Measurements from ENCODE around the gene VASN. TPM values are rescaled to one million over a fixed set of nuclear protein-coding genes. Genes with fewer than 3 reads are reported as not detected.

Gene VASN
- total RNA-seq, 2 experiments from 2014 or later: not detected

DNA sequence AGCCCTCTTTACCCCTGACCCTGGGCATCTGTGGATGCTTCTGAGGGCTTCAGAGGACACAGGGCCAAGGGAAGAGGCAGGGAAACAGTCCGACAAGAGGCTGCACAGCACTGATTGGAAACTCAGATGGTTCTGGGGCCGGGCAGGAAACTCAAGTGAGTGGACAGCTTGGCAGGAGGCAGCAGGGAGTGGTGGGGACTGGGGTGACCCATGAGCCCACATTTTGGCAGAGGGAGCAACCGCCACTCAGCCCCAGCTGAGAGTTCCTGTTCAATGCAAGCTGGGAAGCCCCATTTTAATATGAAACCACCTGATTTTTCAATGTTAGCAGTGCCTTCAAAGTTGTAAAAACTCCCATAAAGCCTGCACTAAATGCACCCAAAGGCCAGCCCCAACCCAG is 1.5 kb upstream of the VASN start:
- H2AFZ ChIP-seq (ENCODE audit: low read length): no peak overlapping the region
- no peaks in the 10 kb centered on the region for H3K9me3 ChIP-seq (ENCODE audit: low read length)
- POLR2A ChIA-PET: interaction anchor here (0.5 to 1.3 kb wide), 2 partner anchors 17 to 25 kb away, joined by 3 read pairs; no protein-coding TSS in a partner anchor
- peaks cover 16% of the 10 kb centered on the region; the same call in 1 of the 2 replicates for H3K36me3 ChIP-seq (ENCODE audit: insufficient read depth, low read length)
- no peak overlapping the region for H3K27ac ChIP-seq (ENCODE audit: low read depth, low read length, poor library complexity, severe bottlenecking)
- BruUV-seq (replicated peaks): no TSS peak
- H3K4me2 ChIP-seq (ENCODE audit: low read length): no peak overlapping the region
- H3K4me1 ChIP-seq (ENCODE audit: insufficient read depth, low read length, poor library complexity, severe bottlenecking): peaks cover 22% of the 10 kb centered on the region
- CTCF ChIA-PET (ENCODE audit: unreplicated experiment): no interaction called here
- H3K9me2 ChIP-seq (ENCODE audit: insufficient read depth, low read length): no peaks in the 10 kb centered on the region
- intact Hi-C loops (cut with micrococcal nuclease; ENCODE audit: unreplicated experiment): no loop called here
- no peak overlapping the region for H3K4me3 ChIP-seq (ENCODE audit: low read depth, low read length, poor library complexity, severe bottlenecking)
- DNase-seq (ENCODE audit: low spot score): no peak
- peaks cover 6% of the 10 kb centered on the region; the same call in 1 of the 2 replicates for H4K20me1 ChIP-seq (ENCODE audit: insufficient read depth, low read length)
- TF ChIP-seq, protein P1, sequence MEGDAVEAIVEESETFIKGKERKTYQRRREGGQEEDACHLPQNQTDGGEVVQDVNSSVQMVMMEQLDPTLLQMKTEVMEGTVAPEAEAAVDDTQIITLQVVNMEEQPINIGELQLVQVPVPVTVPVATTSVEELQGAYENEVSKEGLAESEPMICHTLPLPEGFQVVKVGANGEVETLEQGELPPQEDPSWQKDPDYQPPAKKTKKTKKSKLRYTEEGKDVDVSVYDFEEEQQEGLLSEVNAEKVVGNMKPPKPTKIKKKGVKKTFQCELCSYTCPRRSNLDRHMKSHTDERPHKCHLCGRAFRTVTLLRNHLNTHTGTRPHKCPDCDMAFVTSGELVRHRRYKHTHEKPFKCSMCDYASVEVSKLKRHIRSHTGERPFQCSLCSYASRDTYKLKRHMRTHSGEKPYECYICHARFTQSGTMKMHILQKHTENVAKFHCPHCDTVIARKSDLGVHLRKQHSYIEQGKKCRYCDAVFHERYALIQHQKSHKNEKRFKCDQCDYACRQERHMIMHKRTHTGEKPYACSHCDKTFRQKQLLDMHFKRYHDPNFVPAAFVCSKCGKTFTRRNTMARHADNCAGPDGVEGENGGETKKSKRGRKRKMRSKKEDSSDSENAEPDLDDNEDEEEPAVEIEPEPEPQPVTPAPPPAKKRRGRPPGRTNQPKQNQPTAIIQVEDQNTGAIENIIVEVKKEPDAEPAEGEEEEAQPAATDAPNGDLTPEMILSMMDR (conservative IDR thresholded peaks at IDR 0.05; ENCODE audit: low read length): no peak
- no peak for TF ChIP-seq EZH2phosphoT487 (IDR thresholded peaks at IDR 0.05; ENCODE audit: borderline replicate concordance, low read depth, low read length)
- H3K79me2 ChIP-seq (ENCODE audit: insufficient read depth, low read depth, low read length): no peaks in the 10 kb centered on the region

DNA sequence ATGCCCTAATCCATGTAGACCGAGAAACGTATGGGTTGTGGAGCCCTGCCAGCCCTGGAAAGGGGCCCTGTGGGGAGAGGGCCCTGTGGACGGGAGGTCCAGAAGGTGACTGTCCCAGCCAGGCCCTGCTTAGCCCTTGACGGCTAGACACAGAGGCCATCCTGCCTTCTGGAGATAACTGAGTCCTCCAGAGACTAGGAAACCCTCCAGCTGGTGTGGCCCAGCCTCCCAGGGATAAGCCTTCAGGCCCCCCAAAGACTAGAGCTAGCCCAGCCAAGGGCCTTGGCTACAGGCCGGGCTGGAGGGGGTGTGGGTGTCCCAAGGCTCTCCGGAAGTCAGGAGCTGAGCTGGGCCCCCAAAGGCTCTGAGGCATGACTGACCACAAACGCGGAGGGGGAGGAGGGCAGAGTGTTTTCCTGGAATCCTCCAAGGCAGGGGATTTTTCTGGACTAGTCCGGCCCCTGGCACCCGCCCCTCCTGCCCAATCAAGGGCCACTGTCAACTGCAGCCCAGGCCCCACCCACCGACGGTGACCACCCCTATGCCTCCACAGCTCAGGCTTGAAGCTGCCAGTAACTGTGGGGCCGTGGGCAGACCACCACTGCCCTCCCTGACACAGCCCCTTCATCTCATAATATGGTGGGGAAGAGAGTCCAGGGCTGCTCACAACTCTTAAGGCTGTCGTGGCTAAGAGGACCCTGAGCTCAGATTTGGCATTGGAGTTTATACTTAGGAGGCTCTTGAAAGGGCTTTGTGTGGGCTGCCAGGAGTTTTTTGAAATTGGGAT is 885 bp upstream of the VASN start:
- H3K9me3 ChIP-seq (ENCODE audit: low read length): no peaks in the 10 kb centered on the region
- peaks cover 22% of the 10 kb centered on the region for H3K4me1 ChIP-seq (ENCODE audit: insufficient read depth, low read length, poor library complexity, severe bottlenecking)
- no peaks in the 10 kb centered on the region for H3K9me2 ChIP-seq (ENCODE audit: insufficient read depth, low read length)
- H3K27ac ChIP-seq (ENCODE audit: low read depth, low read length, poor library complexity, severe bottlenecking): no peak overlapping the region
- peaks cover 10% of the 10 kb centered on the region; the same call in 1 of the 2 replicates for H3K36me3 ChIP-seq (ENCODE audit: insufficient read depth, low read length)
- ChIA-PET CTCF (ENCODE audit: unreplicated experiment) (no interaction called here), POLR2A (interaction anchor here (0.5 to 1.3 kb wide), 2 partner anchors 18 to 26 kb away, joined by 3 read pairs; no protein-coding TSS in a partner anchor)
- no peak for DNase-seq (ENCODE audit: low spot score)
- no peak for TF ChIP-seq EZH2phosphoT487 (IDR thresholded peaks at IDR 0.05; ENCODE audit: borderline replicate concordance, low read depth, low read length)
- TF ChIP-seq, protein P1 (conservative IDR thresholded peaks at IDR 0.05; ENCODE audit: low read length): no peak
- no peak overlapping the region for H2AFZ ChIP-seq (ENCODE audit: low read length)
- H3K79me2 ChIP-seq (ENCODE audit: insufficient read depth, low read depth, low read length): no peaks in the 10 kb centered on the region
- no peak overlapping the region for H3K4me2 ChIP-seq (ENCODE audit: low read length)
- BruUV-seq (replicated peaks): no TSS peak
- intact Hi-C loops (cut with micrococcal nuclease; ENCODE audit: unreplicated experiment): no loop called here
- H3K4me3 ChIP-seq (ENCODE audit: low read depth, low read length, poor library complexity, severe bottlenecking): no peak overlapping the region
- peaks cover 6% of the 10 kb centered on the region; the same call in 1 of the 2 replicates for H4K20me1 ChIP-seq (ENCODE audit: insufficient read depth, low read length)
